GM21447 (cell line): Measurements from ENCODE around the gene AK1.

Source experiments
- ATAC-seq: cut with Tn5 transposase; IDR thresholded peaks from one replicate; pipeline ENCODE4 v1.9.1; 2021; ENCODE audit not compliant: unreplicated experiment

Gene AK1

DNA sequence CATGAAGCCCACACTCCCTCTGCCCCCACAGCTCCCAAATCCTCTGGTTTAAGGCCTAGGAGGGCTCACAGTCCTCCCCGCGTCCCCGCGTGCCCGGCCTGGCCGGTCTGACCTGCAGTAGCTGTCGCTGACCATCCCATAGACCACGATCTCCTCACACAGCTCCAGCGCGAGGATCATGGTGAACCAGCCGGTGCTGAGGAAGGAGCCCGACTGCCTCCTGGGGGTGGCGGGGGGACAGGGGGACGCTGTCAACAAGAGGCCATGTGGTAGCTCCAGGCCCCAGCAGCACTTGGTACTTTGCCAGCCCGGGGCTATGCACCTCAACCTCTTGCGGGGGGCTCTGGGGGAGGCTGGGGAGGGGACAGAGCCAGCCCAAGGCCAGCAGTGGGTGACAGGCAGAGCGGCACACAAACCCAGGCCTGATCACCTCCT, 32.4 kb upstream of the AK1 start:
- no peak for ATAC-seq

DNA sequence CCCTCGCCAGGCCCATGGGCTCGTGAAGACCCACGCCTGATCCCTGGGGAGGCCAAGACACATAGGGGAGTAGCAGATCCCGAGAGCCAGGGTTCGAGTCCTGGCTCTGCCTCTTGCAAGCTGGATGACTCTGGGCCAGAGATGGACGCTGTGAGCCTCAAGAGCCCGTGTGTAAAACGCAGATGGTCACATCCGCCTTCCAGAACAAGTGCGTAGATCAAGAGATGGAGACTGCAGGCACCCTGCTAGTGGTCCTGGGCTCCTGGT, 31.1 kb upstream of the AK1 start:
- ATAC-seq = no peak

DNA sequence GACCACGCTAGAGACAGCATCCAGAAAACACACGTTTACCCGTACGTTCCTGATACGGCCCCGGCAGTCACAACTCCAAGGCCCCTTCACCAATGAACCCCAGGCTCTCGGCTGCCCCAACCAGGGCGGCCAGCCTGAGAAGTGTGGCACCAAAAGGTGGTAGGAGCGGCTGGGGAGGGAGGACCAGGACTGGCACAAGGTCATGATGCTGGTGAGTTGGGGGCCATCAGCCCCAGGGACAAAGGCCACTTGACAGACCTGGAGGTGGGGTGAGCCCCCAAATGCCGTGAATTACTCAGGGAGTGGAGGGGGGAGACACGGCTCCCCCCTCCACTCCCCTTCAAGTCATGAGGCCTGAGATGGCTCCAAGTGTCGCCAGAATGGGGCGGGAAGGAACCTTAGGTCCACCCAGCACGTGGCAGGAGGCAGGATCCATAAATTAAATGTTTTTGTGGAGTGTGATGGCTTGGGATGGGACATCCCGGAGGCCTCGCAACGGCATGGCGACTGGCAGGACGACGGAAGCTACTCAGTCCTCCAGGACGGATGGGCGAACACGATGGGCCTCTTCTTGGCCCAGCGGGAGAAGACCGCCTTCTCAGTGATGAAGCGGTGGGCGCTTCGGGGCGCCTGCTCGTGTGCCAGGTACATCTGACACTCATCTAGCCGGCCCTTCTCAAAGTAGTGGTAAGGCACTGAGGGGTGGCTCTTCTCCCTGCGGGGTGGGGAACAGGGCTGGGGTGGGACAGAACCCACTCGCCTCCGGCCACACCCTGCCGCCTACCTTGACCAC, 30.6 kb upstream of the AK1 start:
- no peak for ATAC-seq

DNA sequence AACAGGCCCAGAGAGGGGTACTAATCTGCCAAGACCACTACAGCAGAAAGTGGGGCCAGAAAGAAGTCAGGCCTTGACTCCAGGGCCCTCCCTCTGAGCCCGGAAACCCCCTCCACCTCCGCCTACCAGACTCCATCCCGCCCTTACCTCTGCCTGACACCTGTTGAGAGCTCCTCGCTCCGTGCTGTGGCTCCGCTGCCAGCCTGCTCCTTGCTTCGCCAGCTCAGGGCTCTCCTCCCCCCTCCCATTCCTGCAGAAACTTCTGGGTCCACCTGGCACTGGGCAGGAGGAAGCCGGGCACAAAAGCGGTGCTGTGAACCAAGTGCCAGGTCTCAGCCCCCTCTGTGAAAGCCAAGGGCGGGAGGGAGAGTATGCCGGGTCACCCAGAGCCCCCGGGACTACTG, 28.3 kb upstream of the AK1 start:
- ATAC-seq = no peak

DNA sequence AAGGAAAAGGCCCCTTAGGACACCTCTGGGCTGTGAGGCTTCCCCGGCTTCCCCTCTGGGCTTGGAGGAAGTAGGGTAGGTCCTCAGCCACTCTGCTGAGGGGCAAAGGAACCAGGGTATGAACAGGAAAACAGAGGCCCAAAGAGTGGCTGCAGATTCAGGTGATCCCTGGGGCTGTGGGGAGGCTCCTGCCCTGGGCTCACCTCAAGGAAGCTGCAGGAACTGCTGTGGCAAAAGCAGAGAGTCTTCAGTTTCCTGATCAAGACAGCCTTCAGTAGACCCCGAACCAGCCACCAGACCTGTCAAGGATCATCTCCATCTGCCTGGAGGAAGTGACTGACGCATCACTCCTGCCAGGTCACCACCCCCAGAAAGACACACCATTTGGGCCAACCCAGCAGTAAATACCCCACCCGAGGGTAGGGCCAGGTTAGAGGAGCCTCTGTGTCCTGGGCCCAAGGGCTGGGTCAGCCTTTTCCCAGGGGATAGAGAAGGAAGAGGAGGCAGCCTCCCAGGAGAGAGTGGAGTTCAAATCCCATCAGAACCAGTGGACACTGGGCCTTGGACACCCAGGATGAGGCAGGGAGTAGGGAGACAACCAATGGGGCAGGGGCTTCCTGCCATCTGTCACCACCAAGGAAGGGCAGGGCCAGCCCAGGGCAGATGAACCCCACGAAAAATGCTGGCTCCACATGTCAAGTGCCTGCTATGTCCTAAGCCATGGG, 27.7 kb upstream of the AK1 start:
- peak; percentile 25 for ATAC-seq

DNA sequence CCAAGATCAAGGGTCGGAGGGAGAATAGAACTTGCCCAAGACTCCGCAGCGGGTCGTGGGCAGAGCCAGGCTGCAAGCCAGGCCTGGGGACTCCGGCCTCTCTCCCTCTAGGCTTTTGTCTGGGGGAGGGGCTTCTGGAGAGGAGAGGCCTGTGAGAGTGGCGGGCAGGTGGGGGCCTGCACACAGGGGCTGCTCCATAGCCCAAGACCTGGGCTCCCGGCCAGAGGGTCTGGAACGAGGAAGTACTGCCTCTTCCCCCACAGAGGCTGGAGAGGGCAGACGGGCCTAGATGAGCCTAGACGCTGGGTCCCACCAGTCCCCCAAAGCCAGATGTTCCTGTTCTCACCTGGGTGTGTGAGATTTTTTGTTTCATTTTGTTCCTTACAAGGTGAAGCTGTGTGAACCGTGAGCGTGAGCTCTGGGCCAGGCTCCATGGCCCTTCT, 27.1 kb upstream of the AK1 start:
- ATAC-seq = no peak

GRCh38 chr9:127903557-127904475, 26.3 kb upstream of the AK1 start:
- no peak for ATAC-seq

DNA sequence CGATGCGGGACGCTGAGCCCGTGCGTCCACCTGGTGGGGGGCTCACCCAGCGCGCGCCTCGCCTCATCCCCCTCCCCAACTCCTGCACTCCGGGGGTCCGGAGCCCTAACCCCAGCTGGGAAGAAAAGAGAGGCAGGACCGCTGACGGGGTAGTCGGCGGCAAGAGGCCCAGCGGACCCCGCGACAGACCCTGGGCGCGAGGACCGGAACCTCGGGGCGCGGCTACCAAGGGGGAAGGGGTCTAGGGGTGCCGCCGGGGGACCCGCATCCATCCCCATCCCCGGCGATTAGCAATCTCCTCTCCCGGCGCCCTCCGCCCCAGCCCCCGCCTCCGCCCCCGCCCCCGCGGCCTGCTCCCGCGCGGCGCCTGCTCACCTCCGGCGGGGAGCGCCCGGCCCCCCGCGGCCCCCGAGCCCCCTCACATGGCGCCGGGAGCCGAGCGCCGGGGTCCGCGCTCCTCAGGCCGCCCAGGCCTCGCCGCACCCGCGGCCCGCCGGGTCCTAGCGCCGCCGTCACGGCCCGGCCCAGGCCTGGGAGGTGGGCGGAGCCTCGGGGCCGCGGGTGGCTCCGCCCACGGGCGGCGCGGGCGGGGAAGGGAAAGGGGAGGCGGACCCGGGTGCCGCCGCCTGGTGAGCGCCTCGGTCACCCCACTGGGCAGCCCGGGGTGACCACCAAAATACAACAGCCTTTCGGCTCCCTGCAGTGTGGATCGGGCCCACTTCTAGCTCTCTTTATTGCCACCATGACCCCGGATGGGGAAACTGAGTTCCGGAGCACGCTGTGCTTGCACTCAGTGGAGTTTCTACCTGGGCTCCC, 21.9 kb upstream of the AK1 start, which contains the start of gene ST6GALNAC6:
Gene ST6GALNAC6 (minus strand): TSS at position 476 of the 816 bp plus-strand sequence. CDS start 1,622 bp downstream, outside the sequence.
- ATAC-seq = peak; percentile 44

GRCh38 chr9:127898433-127899127, 21.1 kb upstream of the AK1 start:
- ATAC-seq = peak; percentile 4

GRCh38 chr9:127897193-127897692, 19.8 kb upstream of the AK1 start:
- ATAC-seq = no peak

- no peak for ATAC-seq
Observed at GRCh38 chr9:127896395-127897192, 19.1 kb upstream of the AK1 start.

- ATAC-seq = no peak
Observed at GRCh38 chr9:127895811-127896210, 18.3 kb upstream of the AK1 start.

DNA sequence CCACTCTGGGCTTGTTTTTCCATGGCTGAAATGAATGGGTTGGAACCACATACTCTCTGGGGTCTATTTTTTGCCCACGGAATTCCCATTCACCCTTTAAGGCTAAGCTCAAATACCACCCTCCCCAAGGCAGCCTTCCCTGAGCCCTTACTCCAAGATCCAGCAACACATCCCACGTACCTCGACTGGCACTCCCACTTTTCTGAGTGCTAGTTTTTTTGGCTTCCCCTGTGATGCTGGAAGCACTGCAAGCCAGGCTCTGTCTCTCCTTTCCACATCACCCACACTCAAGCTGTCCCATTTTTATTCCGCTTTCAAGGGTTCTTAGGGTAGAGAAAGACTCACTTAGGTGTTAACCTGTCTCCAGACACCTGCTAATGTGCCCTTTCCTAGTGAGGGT, 15.9 kb upstream of the AK1 start:
- ATAC-seq = no peak

- no peak for ATAC-seq
Observed at GRCh38 chr9:127892831-127893230, 15.4 kb upstream of the AK1 start.

DNA sequence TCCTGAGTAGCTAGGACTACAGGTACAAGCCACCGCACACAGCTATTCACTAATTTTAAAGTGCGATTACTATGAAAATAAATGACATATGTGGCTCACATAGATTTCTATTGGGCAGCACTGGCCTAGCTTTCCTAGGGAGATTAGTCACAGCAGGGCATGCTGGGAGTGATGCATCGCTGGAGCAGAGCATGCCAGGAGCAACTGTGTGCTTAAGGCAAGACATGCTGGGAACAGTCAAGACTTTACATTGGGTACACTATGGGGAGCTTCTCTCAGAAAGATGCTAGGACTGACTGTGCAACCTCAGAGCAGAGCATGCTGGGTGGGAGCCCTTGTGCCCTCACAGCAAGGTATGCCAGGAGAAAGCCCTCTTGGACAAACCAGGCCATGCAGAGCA, 12.6 kb upstream of the AK1 start:
- no peak for ATAC-seq

- ATAC-seq = no peak
Observed at GRCh38 chr9:127887792-127888191, 10.3 kb upstream of the AK1 start.

- no peak for ATAC-seq
Observed at GRCh38 chr9:127886401-127886972, 9.0 kb upstream of the AK1 start.

DNA sequence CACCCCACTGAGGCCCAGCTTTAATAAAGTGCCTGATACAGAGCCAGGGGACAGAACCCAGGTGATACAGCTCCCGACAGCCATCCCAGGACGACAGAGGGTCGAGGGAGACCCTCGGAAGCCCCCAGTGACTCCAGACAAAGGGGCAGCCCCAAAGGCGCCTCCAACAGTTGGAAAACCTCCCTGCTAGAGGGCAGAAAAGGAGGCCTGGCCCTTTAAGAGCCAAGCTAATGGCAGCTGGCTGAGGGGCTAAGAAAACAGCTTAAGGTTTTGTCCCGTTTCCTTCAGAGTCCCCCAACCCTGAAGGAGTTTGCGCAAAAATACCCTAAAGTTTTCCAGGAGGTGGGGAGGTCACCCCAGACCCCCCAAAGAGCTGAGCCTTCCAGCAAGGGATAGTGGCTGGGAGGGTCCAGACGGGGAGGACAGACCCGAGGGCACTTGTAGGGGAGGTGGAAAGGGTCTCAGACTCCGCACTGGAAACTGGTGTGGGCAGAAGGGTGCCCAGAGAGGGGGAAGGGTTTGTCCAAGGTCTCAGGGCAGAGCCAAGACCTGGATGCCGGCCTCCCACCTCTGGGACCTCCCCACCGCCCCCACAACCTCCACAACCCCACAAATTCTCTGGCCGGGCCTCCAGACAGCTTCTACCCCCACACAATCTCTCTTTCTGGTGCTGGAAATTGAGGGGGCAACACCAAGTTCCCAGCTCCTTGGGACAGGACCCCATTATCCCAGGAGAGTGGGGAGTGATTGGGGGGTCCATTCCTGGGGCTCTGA, 8.2 kb upstream of the AK1 start:
- ATAC-seq = no peak
